Measurements from ENCODE around the gene KLK4. TPM values are rescaled to one million over a fixed set of nuclear protein-coding genes. Genes with fewer than 3 reads are reported as not detected.

The KLK4 gene
- total RNA-seq, 1 donor from 2014 or later: not detected

- no peak for DNase-seq (ENCODE audit: extremely low spot score, unreplicated experiment)
- peaks cover 6% of the 10 kb centered on the region for H3K27me3 Mint-ChIP-seq (ENCODE audit: unreplicated experiment)
- no peaks in the 10 kb centered on the region for H3K36me3 Mint-ChIP-seq (ENCODE audit: unreplicated experiment)
- H3K27ac Mint-ChIP-seq (ENCODE audit: unreplicated experiment): no peak overlapping the region
- no peaks in the 10 kb centered on the region for H3K4me1 Mint-ChIP-seq (ENCODE audit: unreplicated experiment)
- H3K9me3 Mint-ChIP-seq (ENCODE audit: unreplicated experiment): no peaks in the 10 kb centered on the region
- TF ChIP-seq, protein P1, sequence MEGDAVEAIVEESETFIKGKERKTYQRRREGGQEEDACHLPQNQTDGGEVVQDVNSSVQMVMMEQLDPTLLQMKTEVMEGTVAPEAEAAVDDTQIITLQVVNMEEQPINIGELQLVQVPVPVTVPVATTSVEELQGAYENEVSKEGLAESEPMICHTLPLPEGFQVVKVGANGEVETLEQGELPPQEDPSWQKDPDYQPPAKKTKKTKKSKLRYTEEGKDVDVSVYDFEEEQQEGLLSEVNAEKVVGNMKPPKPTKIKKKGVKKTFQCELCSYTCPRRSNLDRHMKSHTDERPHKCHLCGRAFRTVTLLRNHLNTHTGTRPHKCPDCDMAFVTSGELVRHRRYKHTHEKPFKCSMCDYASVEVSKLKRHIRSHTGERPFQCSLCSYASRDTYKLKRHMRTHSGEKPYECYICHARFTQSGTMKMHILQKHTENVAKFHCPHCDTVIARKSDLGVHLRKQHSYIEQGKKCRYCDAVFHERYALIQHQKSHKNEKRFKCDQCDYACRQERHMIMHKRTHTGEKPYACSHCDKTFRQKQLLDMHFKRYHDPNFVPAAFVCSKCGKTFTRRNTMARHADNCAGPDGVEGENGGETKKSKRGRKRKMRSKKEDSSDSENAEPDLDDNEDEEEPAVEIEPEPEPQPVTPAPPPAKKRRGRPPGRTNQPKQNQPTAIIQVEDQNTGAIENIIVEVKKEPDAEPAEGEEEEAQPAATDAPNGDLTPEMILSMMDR (IDR thresholded peaks at IDR 0.05): no peak
- H3K4me3 Mint-ChIP-seq (ENCODE audit: unreplicated experiment): no peak overlapping the region
Measured at GRCh38 chr19:50926144-50926543, 14.9 kb upstream of the KLK4 start.

DNA sequence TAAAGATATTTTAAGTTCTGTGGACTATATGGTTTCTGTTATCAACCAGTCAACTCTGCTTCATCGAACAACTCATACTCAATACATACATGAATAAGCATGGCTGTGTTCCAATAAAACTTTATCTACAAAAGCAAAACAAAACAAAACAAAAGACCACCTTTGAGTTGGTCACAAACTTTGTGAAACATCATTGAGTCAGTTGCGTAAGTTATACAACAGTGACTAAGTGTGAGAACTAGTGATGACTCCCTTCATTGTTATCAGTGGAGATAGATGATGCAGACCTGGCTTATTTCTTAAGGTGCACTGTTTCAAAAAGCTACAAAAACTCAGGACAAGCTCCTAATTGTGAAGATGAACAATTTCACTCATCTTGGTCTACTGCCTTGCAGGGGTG is 14.5 kb upstream of the KLK4 start:
- H3K27ac Mint-ChIP-seq (ENCODE audit: unreplicated experiment): no peak overlapping the region
- H3K4me1 Mint-ChIP-seq (ENCODE audit: unreplicated experiment): no peaks in the 10 kb centered on the region
- no peak for DNase-seq (ENCODE audit: extremely low spot score, unreplicated experiment)
- H3K36me3 Mint-ChIP-seq (ENCODE audit: unreplicated experiment): no peaks in the 10 kb centered on the region
- no peaks in the 10 kb centered on the region for H3K9me3 Mint-ChIP-seq (ENCODE audit: unreplicated experiment)
- TF ChIP-seq, protein P1 (IDR thresholded peaks at IDR 0.05): no peak
- peaks cover 6% of the 10 kb centered on the region for H3K27me3 Mint-ChIP-seq (ENCODE audit: unreplicated experiment)
- H3K4me3 Mint-ChIP-seq (ENCODE audit: unreplicated experiment): no peak overlapping the region

GRCh38 chr19:50924586-50924985 is 13.4 kb upstream of the KLK4 start:
- peaks cover 9% of the 10 kb centered on the region for H3K27me3 Mint-ChIP-seq (ENCODE audit: unreplicated experiment)
- no peak overlapping the region for H3K4me3 Mint-ChIP-seq (ENCODE audit: unreplicated experiment)
- no peaks in the 10 kb centered on the region for H3K9me3 Mint-ChIP-seq (ENCODE audit: unreplicated experiment)
- TF ChIP-seq, protein P1 (IDR thresholded peaks at IDR 0.05): no peak
- H3K27ac Mint-ChIP-seq (ENCODE audit: unreplicated experiment): no peak overlapping the region
- DNase-seq (ENCODE audit: extremely low spot score, unreplicated experiment): no peak
- no peaks in the 10 kb centered on the region for H3K36me3 Mint-ChIP-seq (ENCODE audit: unreplicated experiment)
- H3K4me1 Mint-ChIP-seq (ENCODE audit: unreplicated experiment): no peaks in the 10 kb centered on the region

- Mint-ChIP-seq H3K27ac (ENCODE audit: unreplicated experiment) (no peak overlapping the region), H3K9me3 (ENCODE audit: unreplicated experiment) (no peaks in the 10 kb centered on the region), H3K36me3 (ENCODE audit: unreplicated experiment) (no peaks in the 10 kb centered on the region), H3K27me3 (ENCODE audit: unreplicated experiment) (peaks cover 9% of the 10 kb centered on the region), H3K4me1 (ENCODE audit: unreplicated experiment) (no peaks in the 10 kb centered on the region), H3K4me3 (ENCODE audit: unreplicated experiment) (no peak overlapping the region)
- DNase-seq (ENCODE audit: extremely low spot score, unreplicated experiment): no peak
- TF ChIP-seq, protein P1 (IDR thresholded peaks at IDR 0.05): peak; percentile 86
Measured at GRCh38 chr19:50922317-50922853, 11.2 kb upstream of the KLK4 start.

GRCh38 chr19:50921426-50922316 is 10.5 kb upstream of the KLK4 start:
- Mint-ChIP-seq H3K27ac (ENCODE audit: unreplicated experiment) (no peak overlapping the region), H3K4me3 (ENCODE audit: unreplicated experiment) (no peak overlapping the region), H3K36me3 (ENCODE audit: unreplicated experiment) (no peaks in the 10 kb centered on the region), H3K4me1 (ENCODE audit: unreplicated experiment) (no peaks in the 10 kb centered on the region), H3K9me3 (ENCODE audit: unreplicated experiment) (no peaks in the 10 kb centered on the region), H3K27me3 (ENCODE audit: unreplicated experiment) (peaks cover 9% of the 10 kb centered on the region)
- TF ChIP-seq, protein P1 (IDR thresholded peaks at IDR 0.05): no peak
- DNase-seq (ENCODE audit: extremely low spot score, unreplicated experiment): no peak

Data from osteocyte (in vitro differentiated cells).